SK-N-SH treated with all-trans-retinoic acid at 6 μM for 48 hours (cell line): Measurements from ENCODE around the gene FBXO8.

ENCODE experiments used
- BACH2 ChIP-seq: fragments of 250-450 bp; sonication (Bioruptor Pico); IDR thresholded peaks from 2 replicates; pipeline ENCODE4 v1.9.0; 2021; ENCODE audit warnings: mild to moderate bottlenecking, borderline replicate concordance
- ESRRG ChIP-seq: fragments of 250-450 bp; sonication (Bioruptor Pico); IDR thresholded peaks from 2 replicates; pipeline ENCODE4 v1.6.1; 2021; ENCODE audit warnings: mild to moderate bottlenecking
- OSR1 ChIP-seq: fragments of 250-450 bp; sonication (Bioruptor Pico); IDR thresholded peaks from 2 replicates; pipeline ENCODE4 v1.8.0; 2022; ENCODE audit warnings: moderate library complexity, mild to moderate bottlenecking, inconsistent platforms
- POU6F1 ChIP-seq: fragments of 250-450 bp; sonication (Bioruptor Pico); IDR thresholded peaks from 2 replicates; pipeline ENCODE4 v1.8.0; 2021; ENCODE audit warnings: low read depth, mild to moderate bottlenecking, moderate library complexity, borderline replicate concordance
- PPARA ChIP-seq: fragments of 250-450 bp; sonication (Bioruptor Pico); IDR thresholded peaks from 2 replicates; pipeline ENCODE4 v1.5.0; 2020; ENCODE audit warnings: mild to moderate bottlenecking, borderline replicate concordance
- TCF4 ChIP-seq: fragments of 250-450 bp; sonication (Bioruptor Pico); IDR thresholded peaks from 2 replicates; pipeline ENCODE4 v1.8.0; 2021; ENCODE audit warnings: mild to moderate bottlenecking, moderate library complexity, borderline replicate concordance
- ZFP3 ChIP-seq: fragments of 250-450 bp; sonication (Bioruptor Pico); IDR thresholded peaks from 2 replicates; pipeline ENCODE4 v1.5.0; 2020; ENCODE audit warnings: mild to moderate bottlenecking, moderate library complexity
- ZNF8 ChIP-seq: fragments of 450-650 bp; formaldehyde crosslinking; IDR thresholded peaks from 2 replicates; pipeline ENCODE4 v1.5.0; 2020; ENCODE audit warnings: mild to moderate bottlenecking, moderate library complexity

- TF ChIP-seq TCF4 (CRISPR knock-in tag): no peak
- TF ChIP-seq BACH2: no peak
- TF ChIP-seq POU6F1 (CRISPR knock-in tag): no peak
- TF ChIP-seq ZNF8 (CRISPR knock-in tag): no peak
- no peak for TF ChIP-seq OSR1 (CRISPR knock-in tag)
- TF ChIP-seq ZFP3: no peak
- TF ChIP-seq PPARA: no peak
- TF ChIP-seq ESRRG: no peak
These were observed 1.0 kb upstream of the FBXO8 start for GRCh38 chr4:174284487-174284886.
